ENCODE results near the gene UBASH3A.
A peak's percentile ranks its signal among the peaks of the same experiment; 100 is the strongest.

UBASH3A gene

GRCh38 chr21:42427809-42428419 lies 24.2 kb downstream of the UBASH3A start:
- no peak for DNase-seq (ENCODE audit: insufficient read length, low spot score)
- FAIRE-seq, result no peak

GRCh38 chr21:42429021-42429420 lies 25.3 kb downstream of the UBASH3A start:
- FAIRE-seq (no peak), DNase-seq (ENCODE audit: insufficient read length, low spot score) (no peak)

- DNase-seq (ENCODE audit: insufficient read length, low spot score), result no peak
- FAIRE-seq, result no peak
Observed at GRCh38 chr21:42429856-42430255, 26.2 kb downstream of the UBASH3A start.

- DNase-seq (ENCODE audit: insufficient read length, low spot score) (no peak), FAIRE-seq (no peak)
Observed at GRCh38 chr21:42430521-42430920, 26.8 kb downstream of the UBASH3A start.

- DNase-seq (ENCODE audit: insufficient read length, low spot score) (no peak), FAIRE-seq (no peak)
Observed at GRCh38 chr21:42431196-42431595, 27.5 kb downstream of the UBASH3A start.

GRCh38 chr21:42432695-42433094 lies 29.0 kb downstream of the UBASH3A start:
- no peak for FAIRE-seq
- DNase-seq (ENCODE audit: insufficient read length, low spot score), result no peak

GRCh38 chr21:42433946-42434551 lies 30.3 kb downstream of the UBASH3A start:
- FAIRE-seq (no peak), DNase-seq (ENCODE audit: insufficient read length, low spot score) (no peak)

GRCh38 chr21:42434884-42435283 lies 31.2 kb downstream of the UBASH3A start:
- DNase-seq (ENCODE audit: insufficient read length, low spot score) (no peak), FAIRE-seq (no peak)

- no peak for DNase-seq (ENCODE audit: insufficient read length, low spot score)
- FAIRE-seq, result no peak
Observed at GRCh38 chr21:42435401-42435800, 31.7 kb downstream of the UBASH3A start.

GRCh38 chr21:42435833-42436232 lies 32.1 kb downstream of the UBASH3A start:
- FAIRE-seq, result no peak
- no peak for DNase-seq (ENCODE audit: insufficient read length, low spot score)

- DNase-seq (ENCODE audit: insufficient read length, low spot score) (no peak), FAIRE-seq (no peak)
Observed at GRCh38 chr21:42436914-42437313, 33.2 kb downstream of the UBASH3A start.

- DNase-seq (ENCODE audit: insufficient read length, low spot score) (no peak), FAIRE-seq (no peak)
Observed at GRCh38 chr21:42437786-42438185, 34.1 kb downstream of the UBASH3A start.

GRCh38 chr21:42438316-42439205 lies 34.9 kb downstream of the UBASH3A start:
- DNase-seq (ENCODE audit: insufficient read length, low spot score) (no peak), FAIRE-seq (no peak)

GRCh38 chr21:42439284-42440186 lies 35.8 kb downstream of the UBASH3A start:
- DNase-seq (ENCODE audit: insufficient read length, low spot score) (no peak), FAIRE-seq (peak; percentile 98)

GRCh38 chr21:42440187-42440792 lies 36.6 kb downstream of the UBASH3A start:
- no peak for DNase-seq (ENCODE audit: insufficient read length, low spot score)
- no peak for FAIRE-seq

GRCh38 chr21:42441963-42442362 lies 38.3 kb downstream of the UBASH3A start:
- DNase-seq (ENCODE audit: insufficient read length, low spot score) (no peak), FAIRE-seq (no peak)

GRCh38 chr21:42443181-42443785 lies 39.6 kb downstream of the UBASH3A start:
- no peak for DNase-seq (ENCODE audit: insufficient read length, low spot score)
- no peak for FAIRE-seq

GRCh38 chr21:42443876-42444744 lies 40.4 kb downstream of the UBASH3A start:
- no peak for FAIRE-seq
- DNase-seq (ENCODE audit: insufficient read length, low spot score), result no peak

- FAIRE-seq, result no peak
- DNase-seq (ENCODE audit: insufficient read length, low spot score), result no peak
Observed at GRCh38 chr21:42444745-42445059, 41.0 kb downstream of the UBASH3A start.
